Stimulated activated CD4-positive, alpha-beta T cell treated with anti-CD3 and anti-CD28 coated beads, Interleukin-4, amount 100 ng/mL, for 24 hours (primary cell): ENCODE data around the gene NUP210L.
"Not testable (repeated sequence)": the region's sequence is repeated elsewhere in the genome, so short reads cannot be mapped to it uniquely, and the experiment has no call there.

Experiments
- DNase-seq: peaks from one replicate; pipeline ENCODE4 v3.0.0-alpha.2; 2020

NUP210L gene

GRCh38 chr1:154167461-154167860 lies 12.6 kb upstream of the NUP210L start:
- DNase-seq, result no peak

- no peak for DNase-seq
Observed at GRCh38 chr1:154166207-154166606, 11.3 kb upstream of the NUP210L start.

- no peak for DNase-seq
Observed at GRCh38 chr1:154159554-154159953, 4.7 kb upstream of the NUP210L start.

DNA sequence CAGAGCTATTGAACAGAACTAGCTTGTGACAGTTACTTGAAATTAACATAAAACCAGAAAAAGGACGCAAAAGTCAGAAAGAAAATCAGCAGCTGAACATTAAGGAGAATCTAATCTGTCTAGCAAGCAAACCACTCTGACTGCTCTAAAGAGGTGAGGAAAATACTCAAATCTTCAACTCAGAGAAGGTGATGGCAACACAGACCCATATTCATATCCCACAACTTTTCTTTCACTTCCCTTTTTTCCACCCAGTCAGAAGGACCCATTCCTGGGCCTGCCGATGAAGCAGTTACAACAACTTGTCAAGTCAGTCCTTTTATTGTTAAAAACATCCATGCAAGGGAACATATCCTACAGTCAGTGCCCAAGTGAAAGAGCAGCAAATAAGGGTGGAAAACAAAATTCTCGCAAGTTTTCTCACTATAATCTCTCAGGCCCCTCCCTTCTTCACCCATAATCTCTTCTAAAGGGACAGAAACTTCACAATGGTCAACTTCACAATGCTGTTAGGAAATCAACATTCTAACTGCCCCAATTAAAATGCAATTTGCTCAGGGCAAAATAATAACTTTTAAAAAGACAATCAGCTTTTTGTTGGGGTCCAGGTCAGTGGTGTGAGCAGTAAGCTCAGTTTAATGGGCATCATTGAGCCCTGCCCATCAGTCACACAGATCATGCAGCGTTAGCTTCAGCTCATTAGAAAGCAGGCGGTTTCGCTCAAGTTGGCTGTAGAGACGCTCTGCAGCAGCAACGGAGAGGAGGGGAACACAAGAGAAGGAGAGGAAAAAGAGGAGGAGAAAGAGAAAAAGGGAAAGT lies 3.6 kb upstream of the NUP210L start:
- DNase-seq, result no peak

GRCh38 chr1:154157520-154158306 lies 2.8 kb upstream of the NUP210L start:
- peak; percentile 80 for DNase-seq

- no peak for DNase-seq
Observed at GRCh38 chr1:154155251-154155650, 378 bp upstream of the NUP210L start.

DNA sequence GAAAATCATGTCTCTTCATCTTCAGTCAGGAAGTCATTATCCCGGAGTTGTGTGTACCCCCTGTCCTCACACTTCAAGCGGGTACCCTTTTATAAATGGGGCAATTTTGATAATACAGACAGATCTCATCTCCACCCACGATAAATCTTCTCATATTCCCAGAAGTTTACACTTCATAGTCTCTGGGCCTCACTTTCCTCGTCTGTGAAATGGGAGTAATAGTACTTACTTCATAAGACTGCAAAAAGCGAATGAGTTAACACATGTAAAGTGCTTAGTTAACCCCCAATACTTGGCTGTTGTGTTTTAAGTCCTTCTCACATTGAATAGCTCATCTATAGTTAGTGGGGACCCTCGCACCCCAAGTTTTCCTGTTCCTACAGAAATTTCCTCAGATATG lies 820 bp downstream of the NUP210L start:
- no peak for DNase-seq

DNA sequence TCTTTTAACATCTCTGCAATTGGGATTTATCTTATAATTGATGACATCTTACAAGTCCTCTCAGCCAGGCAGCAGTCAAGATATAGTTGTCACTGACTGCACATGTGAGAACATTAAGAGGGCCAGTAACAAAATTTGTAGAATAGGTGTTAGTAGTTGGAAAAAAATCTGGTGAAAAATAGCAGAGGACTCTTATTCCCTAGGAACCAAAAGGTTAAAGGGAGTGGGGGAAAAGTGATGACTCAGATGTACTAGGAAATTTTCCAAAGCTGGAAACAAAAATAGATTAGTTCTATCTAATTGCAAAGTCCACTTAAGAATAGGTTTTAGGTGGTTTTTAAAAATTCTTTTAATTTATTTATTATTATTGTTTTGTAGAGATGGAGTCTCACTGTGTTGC lies 3.6 kb downstream of the NUP210L start:
- DNase-seq, result no peak

- DNase-seq, result no peak
Observed at GRCh38 chr1:154148807-154149206, 6.1 kb downstream of the NUP210L start.

DNA sequence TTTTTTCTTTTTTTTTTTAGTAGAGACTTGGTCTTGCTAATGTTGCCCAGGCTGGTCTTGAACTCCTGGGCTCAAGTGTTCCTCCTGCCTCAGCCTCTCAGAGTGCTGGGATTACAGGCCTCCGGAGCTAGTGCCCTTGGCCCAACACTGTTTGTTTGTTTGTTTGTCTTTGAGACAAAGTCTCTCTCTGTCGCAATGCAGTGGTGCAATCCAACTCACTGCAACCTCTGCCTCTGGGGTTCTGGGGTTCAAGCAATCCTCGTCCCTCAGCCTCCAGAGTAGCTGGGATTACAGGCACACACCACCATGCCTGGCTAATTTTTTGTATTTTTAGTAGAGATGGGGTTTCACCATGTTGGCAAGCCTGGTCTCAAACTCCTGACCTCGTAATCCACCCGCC lies 7.4 kb downstream of the NUP210L start:
- not testable (repeated sequence) for DNase-seq

- no peak for DNase-seq
Observed at GRCh38 chr1:154145986-154146385, 8.9 kb downstream of the NUP210L start.

- no peak for DNase-seq
Observed at GRCh38 chr1:154142358-154142757, 12.5 kb downstream of the NUP210L start.

DNA sequence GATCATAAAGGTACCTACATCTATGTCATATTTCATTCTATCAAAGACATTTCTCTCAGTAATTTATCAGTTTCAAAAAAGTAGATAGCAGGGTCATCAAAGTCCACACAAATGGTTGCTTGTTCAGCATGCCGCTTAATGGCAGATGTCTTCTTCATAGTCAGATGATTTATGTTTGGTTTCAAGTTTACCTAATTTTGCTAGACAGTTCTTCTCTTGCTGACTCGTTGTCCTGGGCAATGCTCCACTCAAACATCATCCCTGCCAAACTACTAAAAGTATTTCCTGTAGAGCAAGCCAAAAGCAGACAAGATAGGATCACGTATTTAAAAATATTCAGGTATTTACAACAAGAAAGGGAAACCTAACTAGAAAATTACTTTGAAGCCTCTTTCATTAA lies 13.6 kb downstream of the NUP210L start:
- DNase-seq, result no peak

DNA sequence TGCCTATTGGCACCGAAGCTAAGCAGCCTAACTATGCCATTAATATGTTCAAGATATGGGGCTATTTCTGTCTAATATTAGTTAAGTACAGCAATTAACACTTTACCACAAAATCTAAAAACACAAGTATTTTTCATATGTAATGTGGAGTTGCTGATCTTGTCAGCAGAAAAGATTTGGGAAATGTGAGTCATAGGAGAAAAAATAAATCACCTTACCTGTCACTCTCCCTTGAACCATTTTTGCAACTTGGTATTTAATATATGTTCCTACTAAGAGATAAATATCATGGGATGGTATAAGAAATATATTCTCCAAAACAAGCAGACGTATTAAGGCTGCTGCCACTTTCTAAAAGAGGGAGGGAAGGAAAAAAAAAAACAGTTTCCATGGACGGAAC lies 17.0 kb downstream of the NUP210L start:
- DNase-seq, result no peak

DNA sequence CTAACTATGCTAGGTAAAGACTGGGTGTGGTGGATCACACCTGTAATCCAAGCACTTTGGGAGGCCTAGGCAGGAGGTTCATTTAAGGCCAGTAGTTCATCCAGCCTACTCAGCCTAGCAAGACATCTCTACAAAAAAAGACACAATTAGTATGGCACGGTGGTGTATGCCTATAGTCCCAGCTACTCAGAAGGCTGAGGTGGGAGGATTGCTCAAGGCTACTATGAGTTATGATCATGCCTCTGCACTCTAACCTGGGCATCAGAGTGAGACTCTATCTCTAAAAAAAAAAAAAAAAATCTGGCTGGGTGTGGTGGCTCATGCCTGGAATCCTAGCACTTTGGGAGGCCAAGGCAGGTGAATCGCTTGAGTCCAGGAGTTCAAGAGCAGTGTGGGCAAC lies 21.6 kb downstream of the NUP210L start:
- DNase-seq, result no peak

DNA sequence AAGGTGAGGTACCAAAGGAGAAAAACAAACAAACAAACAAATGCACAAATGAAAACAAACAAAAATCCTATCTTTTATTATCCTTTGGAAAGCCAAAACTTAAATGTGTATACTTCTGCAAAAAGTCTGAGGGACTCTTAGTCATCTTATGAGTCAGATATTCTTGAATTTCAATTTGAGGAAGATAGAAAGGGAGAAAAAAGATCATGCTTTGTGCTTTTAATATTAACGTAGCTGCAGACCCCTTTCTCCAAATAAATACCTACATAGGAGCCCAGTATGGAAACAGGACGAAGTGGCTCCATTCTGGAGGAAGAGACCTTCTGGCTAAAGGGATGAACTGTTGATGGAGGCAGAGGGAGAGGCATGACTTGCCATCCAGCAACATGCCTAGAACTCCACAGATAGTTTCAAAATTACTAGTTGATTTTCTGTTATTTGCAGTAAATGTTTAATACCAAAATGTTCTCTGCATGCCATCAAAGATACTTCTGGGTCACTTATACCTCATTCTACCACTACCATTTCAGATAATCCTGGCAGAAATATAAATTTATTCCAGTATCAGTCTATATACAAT lies 25.4 kb downstream of the NUP210L start:
- DNase-seq, result no peak

DNA sequence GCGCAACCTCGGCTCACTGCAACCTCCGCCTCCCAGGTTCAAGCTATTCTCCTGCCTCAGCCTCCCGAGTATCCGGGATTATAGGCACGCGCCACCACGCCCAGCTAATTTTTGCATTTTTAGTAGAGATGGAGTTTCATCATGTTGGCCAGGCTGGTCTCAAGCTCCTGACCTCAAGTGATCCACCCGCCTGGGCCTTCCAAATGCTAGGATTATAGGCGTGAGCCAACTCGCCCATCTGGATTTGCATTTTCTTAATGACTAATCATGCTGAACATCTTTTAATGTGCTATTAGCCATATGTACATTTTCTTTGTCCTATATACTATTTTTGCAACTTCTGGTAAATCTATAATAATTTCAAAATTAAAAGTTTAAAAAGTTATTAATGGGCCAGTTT lies 31.7 kb downstream of the NUP210L start:
- not testable (repeated sequence) for DNase-seq

DNA sequence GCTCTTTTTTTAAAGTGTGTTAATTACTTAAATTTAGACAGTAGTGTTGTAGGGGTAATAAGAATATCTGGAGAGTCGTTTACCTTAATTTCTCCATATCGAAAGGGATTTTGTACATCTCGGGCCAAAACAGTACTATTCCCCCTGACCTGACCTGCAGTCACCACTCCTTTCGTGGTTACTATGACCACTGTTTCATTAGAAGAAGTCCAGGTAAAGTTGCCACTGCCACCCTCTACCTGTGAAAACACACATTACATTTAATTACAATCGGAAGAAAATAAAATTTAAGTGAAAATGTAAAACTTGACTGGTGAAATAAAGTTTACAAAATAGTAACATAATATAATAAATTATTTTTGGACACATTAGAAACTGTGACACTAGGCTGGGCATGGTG lies 37.2 kb downstream of the NUP210L start:
- no peak for DNase-seq

- DNase-seq, result no peak
Observed at GRCh38 chr1:154115180-154115579, 39.7 kb downstream of the NUP210L start.

- DNase-seq, result no peak
Observed at GRCh38 chr1:154104433-154105082, 50.3 kb downstream of the NUP210L start.

DNA sequence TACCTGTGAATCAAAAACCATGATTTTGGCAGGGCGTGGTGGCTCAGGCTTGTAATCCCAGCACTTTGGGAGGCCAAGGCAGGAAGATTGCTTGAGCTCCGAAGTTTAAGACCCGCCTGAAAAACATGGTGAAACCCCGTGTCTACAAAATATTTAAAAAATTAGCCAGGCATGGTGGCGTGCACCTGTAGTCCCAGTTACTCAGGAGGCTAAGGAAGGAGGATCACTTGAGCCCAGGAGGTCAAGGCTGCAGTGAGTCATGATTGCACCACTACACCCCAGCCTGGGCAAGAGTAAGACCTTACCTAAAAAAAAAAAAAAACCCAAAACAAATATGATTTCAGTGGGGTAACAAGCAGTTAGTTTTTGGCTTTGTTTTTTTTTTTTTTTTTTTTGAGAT lies 54.7 kb downstream of the NUP210L start:
- DNase-seq, result not testable (repeated sequence)

GRCh38 chr1:154097873-154098272 lies 57.0 kb downstream of the NUP210L start:
- no peak for DNase-seq

- no peak for DNase-seq
Observed at GRCh38 chr1:154095456-154096060, 59.3 kb downstream of the NUP210L start.
